ENCODE measurements around the gene TRIM67.

GRCh38 chr1:231185391-231185790 lies 23.5 kb downstream of the TRIM67 start:
- TF ChIP-seq REST (IDR thresholded peaks at IDR 0.05), result no peak
- no peak for TF ChIP-seq USF2 (IDR thresholded peaks at IDR 0.05)
- TF ChIP-seq CTCF (IDR thresholded peaks at IDR 0.05), result no peak
- no peak for TF ChIP-seq EP300 (IDR thresholded peaks at IDR 0.05)
- TF ChIP-seq BHLHE40 (IDR thresholded peaks at IDR 0.05; ENCODE audit: low read depth, low read length), result no peak
- TF ChIP-seq RAD21 (conservative IDR thresholded peaks at IDR 0.05 in 1 of 2, IDR thresholded peaks at IDR 0.05 in 1 of 2), result no peak
- no peak for TF ChIP-seq MAX (IDR thresholded peaks at IDR 0.05)

All from A549 (cell line).